ENCODE results near the gene ZSWIM9.

DNA sequence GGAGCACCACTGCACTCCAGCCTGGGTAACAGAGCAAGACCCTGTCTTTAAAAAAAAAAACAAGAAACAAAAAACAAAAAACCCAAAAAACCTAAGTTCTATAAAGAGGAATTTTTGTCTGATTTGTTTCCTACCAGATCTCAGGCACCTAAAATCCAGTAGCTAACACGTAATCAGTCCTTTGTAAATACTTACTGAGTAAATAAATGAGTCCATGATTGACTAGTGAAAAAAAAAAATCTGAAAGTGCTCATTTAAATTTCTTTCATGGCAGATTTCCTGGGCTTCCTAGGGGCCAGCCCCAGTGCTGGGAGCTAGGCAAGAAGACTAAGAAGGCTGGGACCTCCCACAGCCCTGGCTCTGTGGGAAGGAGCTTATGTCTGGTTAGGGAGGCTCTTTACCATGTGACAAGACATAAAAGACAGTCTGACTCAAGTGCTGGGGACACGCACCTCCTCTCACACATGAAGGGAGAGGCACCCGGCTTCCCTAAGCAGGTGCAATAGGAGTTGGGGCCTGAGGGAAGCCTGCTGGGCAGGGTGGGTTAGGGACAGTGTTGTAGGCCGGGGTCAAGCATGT, 22.8 kb upstream of the ZSWIM9 start:
- TF ChIP-seq, protein P1, sequence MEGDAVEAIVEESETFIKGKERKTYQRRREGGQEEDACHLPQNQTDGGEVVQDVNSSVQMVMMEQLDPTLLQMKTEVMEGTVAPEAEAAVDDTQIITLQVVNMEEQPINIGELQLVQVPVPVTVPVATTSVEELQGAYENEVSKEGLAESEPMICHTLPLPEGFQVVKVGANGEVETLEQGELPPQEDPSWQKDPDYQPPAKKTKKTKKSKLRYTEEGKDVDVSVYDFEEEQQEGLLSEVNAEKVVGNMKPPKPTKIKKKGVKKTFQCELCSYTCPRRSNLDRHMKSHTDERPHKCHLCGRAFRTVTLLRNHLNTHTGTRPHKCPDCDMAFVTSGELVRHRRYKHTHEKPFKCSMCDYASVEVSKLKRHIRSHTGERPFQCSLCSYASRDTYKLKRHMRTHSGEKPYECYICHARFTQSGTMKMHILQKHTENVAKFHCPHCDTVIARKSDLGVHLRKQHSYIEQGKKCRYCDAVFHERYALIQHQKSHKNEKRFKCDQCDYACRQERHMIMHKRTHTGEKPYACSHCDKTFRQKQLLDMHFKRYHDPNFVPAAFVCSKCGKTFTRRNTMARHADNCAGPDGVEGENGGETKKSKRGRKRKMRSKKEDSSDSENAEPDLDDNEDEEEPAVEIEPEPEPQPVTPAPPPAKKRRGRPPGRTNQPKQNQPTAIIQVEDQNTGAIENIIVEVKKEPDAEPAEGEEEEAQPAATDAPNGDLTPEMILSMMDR (IDR thresholded peaks at IDR 0.05; ENCODE audit: low read depth, low read length, poor library complexity, severe bottlenecking), result no peak
- TF ChIP-seq EZH2phosphoT487 (IDR thresholded peaks at IDR 0.05; ENCODE audit: borderline replicate concordance, low read length), result no peak

Measured in DOHH2 (cell line).